NCI-H146 treated with DMSO at 0.1 percent for 48 hours (cell line): Measurements from ENCODE around the gene CORO1C.
A peak's percentile ranks its signal among the peaks of the same experiment; 100 is the strongest.
"Not testable (repeated sequence)": the region's sequence is repeated elsewhere in the genome, so short reads cannot be mapped to it uniquely, and the experiment has no call there.

Experiments used
- DNase-seq: peaks from one replicate; lab custom pipeline; 2025; ENCODE audit not compliant: unreplicated experiment; lab: John Stamatoyannopoulos, UW

CORO1C gene

DNA sequence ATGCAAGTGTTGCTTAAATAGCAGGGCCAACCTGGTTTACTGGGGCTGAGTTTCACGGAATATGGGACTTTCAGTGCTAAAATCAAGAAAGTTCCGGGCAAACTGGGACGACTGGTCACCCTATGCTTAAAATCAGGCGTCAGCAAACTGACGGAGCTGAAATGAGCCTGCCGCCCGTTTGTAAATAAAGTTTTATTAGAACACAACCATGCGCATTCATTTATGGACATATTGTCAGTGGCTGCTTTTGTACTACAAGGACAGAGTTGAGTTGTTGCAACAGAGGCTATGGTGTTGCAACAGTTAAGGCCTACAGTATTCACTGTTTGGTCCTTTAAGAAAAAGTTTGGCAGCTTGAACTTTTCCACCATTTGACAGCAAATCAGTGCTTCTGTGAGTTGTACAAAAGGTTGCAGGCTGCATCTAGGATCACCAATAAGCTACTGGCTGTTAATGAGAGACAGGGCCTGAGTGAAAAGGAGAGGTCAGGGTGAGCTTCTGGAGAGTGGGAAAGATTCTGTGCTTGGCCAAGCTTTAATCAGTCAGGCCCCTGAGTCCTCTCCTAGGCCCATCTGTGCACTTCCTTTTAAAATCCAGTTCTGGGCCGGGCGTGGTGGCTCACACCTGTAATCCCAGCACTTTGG, 111.0 kb downstream of the CORO1C start:
- DNase-seq: no peak

GRCh38 chr12:108619369-108620160, 111.8 kb downstream of the CORO1C start:
- no peak for DNase-seq

DNA sequence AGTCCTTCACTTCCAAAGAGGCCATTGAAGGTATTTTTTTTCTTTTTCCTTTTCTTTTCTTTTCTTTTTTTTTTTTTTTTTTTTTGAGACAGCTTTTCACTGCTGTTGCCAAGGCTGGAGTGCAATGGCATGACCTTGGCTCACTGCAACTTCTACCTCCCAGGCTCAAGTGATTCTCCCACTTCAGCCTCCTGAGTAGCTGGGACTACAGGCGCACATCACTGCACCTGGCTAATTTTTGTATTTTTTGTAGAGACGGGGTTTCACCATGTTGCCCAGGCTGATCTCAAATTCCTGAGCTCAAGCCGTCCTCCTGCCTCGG, 112.4 kb downstream of the CORO1C start:
- not testable (repeated sequence) for DNase-seq

DNA sequence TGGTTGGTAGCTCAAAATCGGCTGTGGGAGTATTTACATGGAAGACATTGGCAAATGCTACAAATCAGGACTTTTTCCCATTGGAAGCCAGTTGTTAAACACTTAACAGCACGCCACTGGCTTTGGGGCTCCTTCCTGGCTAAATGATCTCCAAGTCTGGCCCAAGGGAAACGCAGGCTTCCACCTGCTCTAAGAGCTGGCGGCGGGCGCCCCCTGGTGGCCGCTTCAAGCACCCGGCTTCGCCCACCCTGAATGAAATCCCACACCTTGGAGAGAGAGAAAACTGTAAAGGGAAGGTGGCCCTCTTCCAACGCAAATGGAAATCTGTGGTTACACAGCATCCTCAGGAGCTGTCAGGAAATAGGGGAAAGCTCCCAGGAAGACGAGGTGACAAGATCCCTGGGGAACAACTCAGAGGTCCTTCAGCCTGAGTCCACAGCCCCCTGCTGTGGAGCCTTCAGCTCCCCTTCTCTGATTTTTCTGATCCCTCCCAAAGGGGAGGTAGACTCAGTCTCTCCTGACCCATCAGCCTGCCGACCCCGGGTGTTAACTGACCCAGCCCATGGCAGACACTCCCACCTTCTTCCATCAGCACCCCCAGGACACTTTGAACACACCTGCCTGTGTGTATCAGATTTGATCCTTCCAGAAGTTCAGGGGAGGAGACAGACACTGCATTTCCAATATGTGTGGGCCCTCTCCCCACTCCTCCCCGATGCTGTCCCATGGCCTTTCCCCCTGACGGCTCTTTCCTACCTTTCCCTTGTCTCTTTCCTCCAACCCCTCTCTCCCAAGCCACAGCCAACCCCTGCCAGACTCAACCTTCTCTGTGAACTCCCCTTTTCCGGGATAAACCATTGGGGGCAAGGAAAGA, 113.0 kb downstream of the CORO1C start:
- DNase-seq: peak; percentile 55

DNA sequence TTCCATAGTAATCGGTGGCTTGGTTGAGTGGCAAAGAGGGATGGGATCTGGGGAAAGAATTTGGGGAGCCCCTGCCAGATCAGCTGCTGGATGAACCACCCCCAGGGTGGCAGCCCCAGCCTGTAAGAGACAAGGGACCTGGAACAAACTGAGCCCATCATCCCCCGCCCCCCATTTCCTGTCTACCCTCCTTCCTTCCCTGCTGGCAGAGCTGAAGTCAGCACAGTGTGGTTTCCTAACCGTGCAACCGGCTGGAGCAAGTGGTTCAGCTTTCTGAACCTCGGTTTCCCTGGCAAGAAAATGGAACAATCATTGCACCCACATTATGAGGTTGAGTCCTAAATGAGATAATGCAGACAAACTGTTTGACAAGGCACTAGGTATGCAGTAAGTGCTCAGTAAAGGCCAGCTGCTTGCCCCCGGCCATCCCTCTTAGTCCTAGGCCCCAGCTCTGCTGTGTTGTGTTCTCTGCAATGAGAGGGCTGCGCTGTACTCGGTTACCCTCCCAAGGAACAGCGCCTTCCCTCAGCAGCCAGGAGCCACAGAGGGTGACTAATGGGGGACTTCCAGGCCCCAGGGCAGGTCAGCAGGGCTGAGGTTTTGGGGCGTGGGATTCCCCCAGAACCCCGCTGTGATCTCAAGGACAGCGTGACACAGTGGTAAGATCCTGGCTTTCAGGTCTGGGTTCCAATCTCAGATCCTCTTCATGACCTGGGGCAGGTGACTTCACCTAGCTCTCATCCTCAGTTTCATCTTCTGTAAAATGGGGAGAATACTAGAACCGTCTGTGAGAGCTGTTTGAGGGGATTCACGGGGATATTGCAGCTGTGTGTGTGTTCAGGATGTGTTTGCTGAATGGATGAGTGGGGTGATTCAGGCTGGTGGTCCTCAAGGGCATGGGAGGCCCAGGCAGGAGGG, 114.1 kb downstream of the CORO1C start:
- no peak for DNase-seq

DNA sequence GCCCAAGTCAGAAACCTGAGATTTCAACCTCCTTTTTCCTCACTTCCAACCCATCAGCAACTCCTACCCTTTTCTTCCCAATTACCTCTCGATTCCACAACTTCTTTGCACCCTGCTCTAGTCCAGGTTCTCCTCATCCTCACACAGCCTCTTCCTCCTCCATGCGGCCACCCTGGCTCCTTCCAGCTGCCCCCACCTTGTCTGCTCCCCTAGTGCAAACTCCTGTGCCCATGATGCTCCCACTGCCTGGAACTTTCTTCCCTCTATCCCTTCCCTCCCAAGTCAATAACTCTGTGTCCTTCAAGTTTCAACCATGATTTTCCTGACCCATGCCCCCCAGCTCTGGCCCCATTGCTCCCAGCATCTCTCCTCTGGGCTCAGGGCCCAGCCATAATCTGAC, 115.0 kb downstream of the CORO1C start:
- no peak for DNase-seq

DNA sequence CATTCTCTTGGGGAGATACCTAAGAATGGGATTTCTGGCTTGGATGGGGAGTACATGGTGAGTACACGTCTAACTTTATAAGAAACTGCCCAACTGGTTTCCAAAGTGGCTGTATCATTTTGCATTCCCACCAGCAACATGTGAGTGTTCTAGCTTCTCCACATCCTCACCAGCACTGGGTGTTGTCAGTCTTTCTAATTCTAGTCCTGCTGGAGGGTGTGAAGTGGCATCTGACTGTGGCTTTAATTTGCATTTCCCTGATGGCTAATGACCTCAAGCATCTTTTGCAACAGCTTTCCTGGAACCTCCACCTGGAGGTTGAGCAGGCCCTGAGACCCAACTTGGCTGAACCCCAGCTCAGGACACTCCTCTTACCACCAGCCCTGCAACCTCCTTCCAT, 115.4 kb downstream of the CORO1C start:
- no peak for DNase-seq

GRCh38 chr12:108614639-108615038, 116.7 kb downstream of the CORO1C start:
- DNase-seq: no peak

DNA sequence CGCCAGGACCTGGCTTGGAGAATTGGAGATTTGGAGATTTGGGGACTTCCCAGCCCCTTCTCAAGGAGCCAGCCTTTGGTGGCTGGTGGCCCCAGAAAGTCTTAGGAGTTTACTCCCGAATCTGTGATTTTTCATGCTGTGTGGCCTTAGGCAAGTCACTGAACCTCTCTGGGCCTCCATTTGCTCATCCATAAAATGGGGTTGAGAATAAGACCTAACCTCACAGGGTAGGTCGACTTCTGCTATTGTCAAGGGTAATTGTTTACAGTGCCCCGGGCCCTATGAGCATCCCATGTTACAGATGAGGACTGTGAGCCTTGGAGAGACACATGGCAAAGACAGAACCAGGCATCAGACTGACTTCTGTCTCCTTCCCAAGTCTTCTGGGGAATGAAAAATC, 117.3 kb downstream of the CORO1C start:
- DNase-seq: no peak

DNA sequence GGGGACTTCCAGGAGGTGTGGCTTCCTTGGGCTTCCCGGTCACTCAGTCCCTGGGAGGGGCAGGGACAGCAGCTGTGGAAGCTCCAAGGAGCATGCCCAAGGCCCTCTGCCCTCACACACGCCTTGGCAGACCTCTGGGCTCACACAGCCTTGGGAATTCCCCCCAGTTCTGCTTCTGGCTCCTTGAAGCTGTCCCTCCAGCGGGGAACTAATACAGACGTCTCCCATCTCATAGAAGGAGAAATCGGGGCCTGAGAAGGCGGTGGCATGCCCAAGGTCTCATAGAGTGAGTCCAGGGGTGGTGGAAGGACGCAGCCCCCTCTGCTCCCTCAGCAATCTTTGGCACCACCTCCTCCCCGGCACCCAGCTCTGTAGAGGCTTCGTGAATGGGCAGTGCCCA, 117.8 kb downstream of the CORO1C start:
- no peak for DNase-seq

DNA sequence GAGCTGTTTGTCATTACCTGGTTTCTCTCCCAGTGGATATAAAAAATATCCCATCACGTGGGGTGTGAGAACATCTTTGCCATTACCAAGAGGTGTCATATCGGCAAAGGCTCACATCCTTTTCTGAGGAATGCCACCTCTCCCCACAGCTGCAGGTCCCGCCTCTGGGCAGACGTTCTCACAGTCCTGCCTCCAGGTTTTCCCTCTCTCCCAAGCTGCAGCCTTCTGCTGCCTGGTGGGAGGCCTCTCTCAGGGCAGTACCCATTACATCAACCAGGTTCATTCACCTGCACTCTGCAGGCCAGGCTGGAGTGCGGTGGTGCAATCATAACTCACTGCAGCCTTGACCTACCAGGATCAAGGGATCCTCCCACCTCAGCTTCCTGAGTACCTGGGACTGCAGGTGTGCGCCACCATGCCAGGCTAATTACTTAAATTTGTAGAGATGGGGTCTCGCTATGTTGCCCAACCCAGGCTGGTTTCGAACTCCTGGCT, 118.5 kb downstream of the CORO1C start:
- no peak for DNase-seq

- DNase-seq: no peak
Measured at GRCh38 chr12:108611884-108612415, 119.4 kb downstream of the CORO1C start.

- DNase-seq: no peak
Measured at GRCh38 chr12:108610856-108611605, 120.3 kb downstream of the CORO1C start.

GRCh38 chr12:108610336-108610815, 120.9 kb downstream of the CORO1C start:
- DNase-seq: no peak

DNA sequence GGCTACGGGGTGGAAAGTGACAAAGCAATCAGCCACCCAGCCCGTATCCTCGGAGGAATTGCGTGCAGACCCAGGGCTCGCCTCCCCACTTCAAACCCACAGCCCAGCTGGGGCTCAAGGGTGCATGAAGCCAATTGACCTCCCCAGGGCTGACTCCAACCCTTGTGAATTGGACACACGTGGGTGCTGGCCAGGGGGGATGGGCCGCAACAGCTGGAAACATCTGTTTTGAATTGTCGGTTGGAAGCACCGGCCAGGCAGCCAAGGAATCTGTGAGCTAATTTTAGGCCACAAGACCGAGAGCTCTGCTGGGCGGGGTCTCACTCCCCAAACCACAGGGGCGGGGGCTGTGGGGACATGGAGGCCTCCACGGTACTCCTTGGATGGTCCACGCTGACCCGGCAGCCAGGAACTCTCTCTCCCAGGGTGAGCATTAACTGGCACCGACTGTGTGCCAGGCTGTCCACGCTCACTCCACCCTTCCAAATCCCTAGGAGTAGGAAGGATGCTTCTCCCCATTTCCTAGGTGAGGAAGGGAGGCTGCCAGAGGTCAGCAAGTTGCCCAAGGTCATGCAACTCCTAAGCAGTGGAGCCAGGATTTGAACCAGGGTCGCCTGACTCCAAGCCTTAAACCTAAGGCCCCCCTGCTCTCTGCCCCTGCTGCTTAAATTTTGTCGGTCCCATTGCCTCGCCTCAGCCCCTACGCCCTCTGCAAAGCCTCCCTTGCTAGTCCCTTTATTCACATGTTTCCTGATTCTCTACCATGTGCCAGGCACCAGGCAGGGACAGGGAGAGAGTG, 121.6 kb downstream of the CORO1C start:
- no peak for DNase-seq

DNA sequence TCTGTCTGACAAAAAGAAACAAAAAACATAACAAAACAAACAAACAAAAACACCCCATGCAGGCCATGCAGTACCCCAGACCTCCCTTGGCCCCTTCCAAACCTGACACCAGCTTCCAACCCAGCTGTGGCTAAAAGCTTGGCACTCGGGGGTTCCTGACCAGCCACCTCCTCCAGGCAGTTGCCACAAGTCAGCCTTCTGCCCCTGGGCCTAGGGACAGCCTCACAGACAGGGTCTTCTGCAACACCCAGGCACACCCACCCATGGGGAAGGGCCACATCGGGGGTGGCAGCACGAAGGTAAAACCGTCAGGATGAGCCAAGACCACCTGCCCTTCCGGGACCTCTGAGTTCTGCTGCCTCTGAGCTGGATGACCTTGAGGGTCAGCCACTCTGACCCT, 122.7 kb downstream of the CORO1C start:
- no peak for DNase-seq

GRCh38 chr12:108607981-108608600, 123.2 kb downstream of the CORO1C start:
- DNase-seq: no peak

DNA sequence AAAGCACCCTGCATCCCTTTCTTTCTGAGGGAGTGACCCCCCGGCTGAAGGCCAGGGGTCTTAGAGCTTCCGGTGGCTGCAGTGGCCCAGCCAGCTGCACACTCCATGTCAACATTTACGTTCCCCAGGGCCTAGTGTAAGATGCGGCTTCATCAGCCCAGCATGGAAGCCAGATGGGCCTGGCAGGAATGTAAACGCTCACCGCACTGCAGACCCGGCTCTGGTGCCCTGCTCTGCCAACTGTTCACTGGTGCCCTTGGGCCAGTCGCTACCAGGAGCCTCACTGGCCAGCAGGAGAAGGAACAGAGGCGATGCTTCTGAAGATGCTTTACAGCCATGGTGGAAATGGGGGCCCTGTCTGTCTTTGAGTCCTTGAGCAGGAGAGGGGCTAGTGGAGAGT, 124.8 kb downstream of the CORO1C start:
- no peak for DNase-seq
